Left lung (tissue), 10 donors: ENCODE data around the gene C2orf42. TPM values are rescaled to one million over a fixed set of nuclear protein-coding genes. Genes with fewer than 3 reads are reported as not detected.
A peak's percentile ranks its signal among the peaks of the same experiment; 100 is the strongest.

ENCODE experiments used
- ATAC-seq: fragments of 200-7000 bp; cut with Tn5 transposase; one replicate; pipeline ENCODE4 v1.9.1; 2020; ENCODE audit warnings: moderate library complexity
- DNase-seq, 4 donors: peaks; one replicate each; pipeline ENCODE4 v3.0.0-alpha.2; 2013 to 2020
- H3K27ac ChIP-seq, 2 donors: fragments of 200-600 bp; sonication (generic) in 1 of 2; one replicate each; pipeline versions ENCODE4 v1.5.0 to v1.8.0; 2020 to 2021
- H3K27me3 ChIP-seq, 2 donors: fragments of 200-600 bp; sonication (generic) in 1 of 2; one replicate each; pipeline versions ENCODE4 v1.5.0 to v1.8.0; 2020 to 2021
- H3K36me3 ChIP-seq, 2 donors: fragments of 200-600 bp; sonication (generic) in 1 of 2; one replicate each; pipeline versions ENCODE4 v1.5.0 to v1.8.0; 2020 to 2021
- H3K4me1 ChIP-seq, 2 donors: fragments of 200-600 bp; one replicate each; pipeline ENCODE4 v1.8.0; 2021
- H3K4me3 ChIP-seq, 2 donors: fragments of 200-600 bp; sonication (generic) in 1 of 2; one replicate each; pipeline versions ENCODE4 v1.5.0 to v1.8.0; 2020 to 2021; ENCODE audit warnings: mild to moderate bottlenecking in 1 of 2
- H3K9me3 ChIP-seq, 2 donors: fragments of 200-600 bp; sonication (generic) in 1 of 2; one replicate each; pipeline versions ENCODE4 v1.5.0 to v1.8.0; 2020 to 2021
- intact Hi-C, 2 donors: fragments of 100-400 bp; cut with DNase I; formaldehyde crosslinking; loops; one replicate each; pipeline versions ENCODE4 v1.11.2 to v1.14.2; 2022
- polyA plus RNA-seq, 6 donors: library from polyadenylated mRNA; unstranded; fragments of 120-200 nt; gene quantifications; one replicate each; pipeline ENCODE4 v1.2.1, GENCODE V29; 2013; ENCODE audit not compliant: insufficient read length in 6 of 6
- total RNA-seq, 2 donors: library from RNA; stranded (reverse); fragmentation: NEBNext Ultra II Directional; extraction: Animal tissue kit (Norgen Biotek cat#: 25700); gene quantifications; one replicate each; pipeline ENCODE4 v1.2.1, GENCODE V29; 2021
- TF ChIP-seq, protein P1 (sequence below), 2 donors: fragments of 200-600 bp; sonication (generic) in 1 of 2; IDR thresholded peaks; one replicate each; pipeline versions ENCODE4 v1.5.0 to v1.8.0; 2021; ENCODE audit warnings: antibody characterized with exemption in 2 of 2
- donor health status: DM: no; HTN: yes; CAD: no.
- donor health status: DM: no; HTN: no; CAD: no.

C2orf42 gene
- total and polyA plus RNA-seq, 8 donors = 13.7 to 17.6 (median 15.5) TPM

DNA sequence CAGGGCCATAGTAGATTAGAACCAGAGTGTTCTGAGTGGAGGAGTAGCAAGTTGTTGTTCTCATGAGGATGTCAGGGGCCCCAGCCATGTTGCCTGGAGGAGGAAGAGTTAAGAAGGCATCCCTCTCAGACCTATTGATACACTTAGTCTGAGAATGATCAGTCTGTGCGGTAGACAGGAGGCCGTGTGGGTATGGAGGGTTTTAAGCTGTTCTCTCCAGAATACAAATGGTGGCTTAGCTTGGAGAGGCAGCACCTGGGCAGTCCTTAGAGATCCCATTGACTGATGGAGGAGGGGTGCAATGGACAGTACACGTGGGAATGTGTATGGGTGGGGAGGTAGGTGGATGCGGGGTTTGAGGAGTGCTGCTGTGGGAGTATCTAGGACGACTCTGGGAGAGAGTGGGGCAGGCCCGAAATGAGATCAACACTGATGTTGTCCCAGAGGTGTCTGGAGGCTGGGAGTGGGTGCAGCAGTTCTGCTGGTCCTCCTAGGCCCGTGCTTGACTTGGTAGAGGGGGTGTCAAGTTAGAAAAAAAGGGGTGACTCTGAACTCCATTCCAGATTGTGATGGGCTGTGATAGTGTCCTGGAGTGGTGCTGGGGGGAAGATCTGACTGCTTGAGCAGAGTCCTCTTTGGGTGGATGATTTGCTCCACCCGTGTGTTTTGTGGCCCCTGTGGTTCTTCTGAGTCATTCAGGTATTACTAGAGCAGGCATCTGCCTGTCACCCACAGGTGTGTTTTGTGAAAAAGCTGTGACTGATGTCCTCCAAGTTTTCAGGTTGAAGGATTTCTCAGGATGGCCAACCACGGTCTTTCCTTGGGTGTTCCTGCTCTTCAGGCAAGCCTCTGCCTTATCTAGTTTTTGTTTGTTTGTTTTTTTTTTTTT lies 44.7 kb downstream of the C2orf42 start:
- intact Hi-C loops = no loop called here
- ATAC-seq = no peak
- Histone ChIP-seq H3K9me3 (no peaks in the 10 kb centered on the region), H3K36me3 (peaks cover 0 to 10% of the 10 kb centered on the region in 2 donors), H3K27me3 (no peaks in the 10 kb centered on the region), H3K4me1 (peaks cover 5 to 18% of the 10 kb centered on the region in 2 donors), H3K27ac (no peak overlapping the region), H3K4me3 (no peak overlapping the region)
- no peak for DNase-seq
- TF ChIP-seq, protein P1, sequence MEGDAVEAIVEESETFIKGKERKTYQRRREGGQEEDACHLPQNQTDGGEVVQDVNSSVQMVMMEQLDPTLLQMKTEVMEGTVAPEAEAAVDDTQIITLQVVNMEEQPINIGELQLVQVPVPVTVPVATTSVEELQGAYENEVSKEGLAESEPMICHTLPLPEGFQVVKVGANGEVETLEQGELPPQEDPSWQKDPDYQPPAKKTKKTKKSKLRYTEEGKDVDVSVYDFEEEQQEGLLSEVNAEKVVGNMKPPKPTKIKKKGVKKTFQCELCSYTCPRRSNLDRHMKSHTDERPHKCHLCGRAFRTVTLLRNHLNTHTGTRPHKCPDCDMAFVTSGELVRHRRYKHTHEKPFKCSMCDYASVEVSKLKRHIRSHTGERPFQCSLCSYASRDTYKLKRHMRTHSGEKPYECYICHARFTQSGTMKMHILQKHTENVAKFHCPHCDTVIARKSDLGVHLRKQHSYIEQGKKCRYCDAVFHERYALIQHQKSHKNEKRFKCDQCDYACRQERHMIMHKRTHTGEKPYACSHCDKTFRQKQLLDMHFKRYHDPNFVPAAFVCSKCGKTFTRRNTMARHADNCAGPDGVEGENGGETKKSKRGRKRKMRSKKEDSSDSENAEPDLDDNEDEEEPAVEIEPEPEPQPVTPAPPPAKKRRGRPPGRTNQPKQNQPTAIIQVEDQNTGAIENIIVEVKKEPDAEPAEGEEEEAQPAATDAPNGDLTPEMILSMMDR (IDR thresholded peaks at IDR 0.05) = no peak

DNA sequence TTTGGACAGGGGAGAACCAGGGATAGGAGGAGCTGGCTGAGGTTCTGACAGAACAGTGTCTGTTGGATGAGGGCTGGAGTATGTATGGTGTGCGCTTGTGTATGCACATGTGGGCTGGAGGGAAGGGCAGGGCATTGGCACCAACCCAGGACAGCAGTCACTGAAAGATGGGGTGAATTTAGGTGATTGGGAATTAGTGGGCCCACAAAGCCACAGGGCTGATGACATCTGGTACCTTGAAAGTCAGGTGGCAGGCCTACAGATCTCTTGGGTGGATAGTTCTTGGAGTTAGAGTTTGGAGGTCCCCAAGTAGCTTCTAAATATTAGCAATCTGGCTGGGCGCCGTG lies 45.7 kb downstream of the C2orf42 start:
- Histone ChIP-seq H3K27me3 (no peaks in the 10 kb centered on the region), H3K4me3 (no peak overlapping the region), H3K9me3 (no peaks in the 10 kb centered on the region), H3K27ac (no peak overlapping the region), H3K4me1 (peaks cover 10 to 28% of the 10 kb centered on the region in 2 donors), H3K36me3 (peaks cover 0 to 5% of the 10 kb centered on the region in 2 donors)
- TF ChIP-seq, protein P1 (IDR thresholded peaks at IDR 0.05) = no peak
- intact Hi-C loops = no loop called here
- DNase-seq (no peak), ATAC-seq (no peak)

DNA sequence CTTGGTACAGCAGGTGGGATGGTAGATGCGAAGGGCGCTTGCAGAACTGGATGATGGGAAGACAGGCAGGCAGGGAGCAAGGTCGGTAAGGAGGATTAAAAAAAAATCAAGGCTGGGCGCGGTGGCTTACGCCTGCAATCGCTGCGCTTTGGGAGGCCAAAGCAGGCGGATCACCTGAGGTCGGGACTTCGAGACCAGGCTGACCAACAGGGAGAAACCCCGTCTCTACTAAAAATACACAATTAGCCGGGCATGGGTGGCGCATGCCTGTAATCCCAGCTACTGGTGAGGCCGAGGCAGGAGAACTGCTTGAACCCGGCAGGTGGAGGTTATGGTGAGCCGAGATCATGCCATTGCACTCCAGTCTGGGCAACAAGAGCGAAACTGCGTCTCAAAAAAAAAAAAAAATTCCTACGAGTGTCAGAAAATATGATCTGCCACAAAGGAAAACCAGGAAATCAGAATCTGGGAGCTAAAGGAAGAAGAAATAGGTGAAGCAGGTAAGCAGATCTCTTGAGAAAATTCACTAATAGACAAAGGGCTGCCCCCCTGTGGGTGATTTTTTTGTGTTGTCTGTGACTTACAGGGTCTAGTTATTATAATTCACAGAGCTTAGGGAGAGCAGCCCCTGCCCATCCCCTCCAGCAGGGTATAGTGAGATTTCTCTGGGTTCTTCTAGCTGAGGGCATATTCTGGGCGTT lies 46.2 kb downstream of the C2orf42 start:
- DNase-seq (no peak), ATAC-seq (no peak)
- H3K4me1 ChIP-seq = peaks cover 10 to 30% of the 10 kb centered on the region in 2 donors
- H3K36me3 ChIP-seq = peaks cover 0 to under 1% of the 10 kb centered on the region in 2 donors
- H3K9me3 ChIP-seq = no peaks in the 10 kb centered on the region
- H3K27ac ChIP-seq = no peak overlapping the region
- intact Hi-C loops = loop anchor here in 1 of 2 donors (5.0 kb wide), 2 partner anchors 57 to 232 kb away; partner anchors contain the start of gene PCBP1
- TF ChIP-seq, protein P1 (IDR thresholded peaks at IDR 0.05) = no peak
- no peak overlapping the region for H3K4me3 ChIP-seq
- no peaks in the 10 kb centered on the region for H3K27me3 ChIP-seq

DNA sequence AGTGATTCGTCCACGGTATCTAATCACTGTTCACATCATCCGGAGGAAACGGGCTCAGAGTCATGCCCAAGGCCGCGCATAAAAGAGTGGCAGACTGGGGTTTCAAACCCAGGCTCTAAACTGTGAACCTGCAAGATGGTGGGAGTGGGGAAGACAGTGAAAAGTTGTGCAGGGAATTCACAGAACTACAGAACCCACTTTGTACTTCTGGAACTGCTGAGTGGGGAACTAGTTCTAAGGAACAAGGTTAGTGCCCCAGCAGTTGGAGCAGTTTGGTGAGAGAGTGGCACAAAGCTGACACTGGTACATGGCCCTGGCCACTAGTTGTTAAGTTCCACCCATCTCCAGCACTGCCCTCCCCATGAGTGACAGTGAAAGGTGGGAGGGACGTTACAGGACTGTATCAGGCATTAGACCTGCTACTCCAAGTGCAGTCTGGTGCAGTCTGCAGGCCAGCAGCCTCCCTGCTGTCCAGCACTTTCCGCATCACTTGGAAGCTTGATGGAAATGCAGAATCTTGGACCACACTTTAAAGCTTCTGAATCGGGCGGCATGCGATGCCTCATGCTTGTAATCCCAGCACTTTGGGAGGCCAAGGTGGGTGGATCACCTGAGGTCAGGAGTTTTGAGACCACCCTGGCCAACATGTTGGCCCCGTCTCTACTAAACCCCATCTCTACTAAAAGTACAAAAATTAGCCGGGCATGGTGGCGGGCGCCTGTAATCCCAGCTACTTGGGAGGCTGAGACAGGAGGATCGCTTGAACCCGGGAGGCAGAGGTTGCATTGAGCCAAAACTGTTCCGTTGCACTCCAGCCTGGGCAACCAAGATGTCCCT lies 47.3 kb downstream of the C2orf42 start:
- Histone ChIP-seq H3K27me3 (no peaks in the 10 kb centered on the region), H3K4me3 (peak overlapping the region in 1 of 2 donors; percentile 44), H3K27ac (peak overlapping the region; percentile 98 to 99), H3K9me3 (no peaks in the 10 kb centered on the region), H3K36me3 (no peaks in the 10 kb centered on the region), H3K4me1 (peaks cover 10 to 30% of the 10 kb centered on the region in 2 donors)
- ATAC-seq (peak; percentile 33), DNase-seq (peak in 2 of 4 donors; percentile 63 to 64)
- TF ChIP-seq, protein P1 (IDR thresholded peaks at IDR 0.05) = no peak
- intact Hi-C loops = loop anchor here in 1 of 2 donors (5.0 kb wide), 2 partner anchors 56 to 231 kb away; partner anchors contain the start of gene PCBP1
